Activated T-helper 1 cell treated with Interleukin-2 at 50 U/mL for 16 hours (primary cell): ENCODE data around the gene RGS13.

ENCODE experiments used
- DNase-seq: peaks from one replicate; pipeline ENCODE4 v3.0.0-alpha.2; 2020; ENCODE audit warnings: low read depth

RGS13 gene

GRCh38 chr1:192635939-192636338 is at the start of gene RGS13:
Gene RGS13, plus strand, starts transcription at chr1:192636147. Its CDS starts 8,188 bp downstream, at chr1:192644335.
- DNase-seq, result no peak

- no peak for DNase-seq
Measured at GRCh38 chr1:192587386-192588266, 48.3 kb upstream of the RGS13 start.

- DNase-seq, result no peak
Measured at GRCh38 chr1:192588546-192588945, 47.4 kb upstream of the RGS13 start.

- DNase-seq, result no peak
Measured at GRCh38 chr1:192589813-192590212, 46.1 kb upstream of the RGS13 start.

- no peak for DNase-seq
Measured at GRCh38 chr1:192592517-192592916, 43.4 kb upstream of the RGS13 start.

- DNase-seq, result no peak
Measured at GRCh38 chr1:192592981-192593708, 42.8 kb upstream of the RGS13 start.

GRCh38 chr1:192595299-192595698 is 40.6 kb upstream of the RGS13 start:
- DNase-seq, result no peak

- DNase-seq, result no peak
Measured at GRCh38 chr1:192598589-192598988, 37.4 kb upstream of the RGS13 start.

GRCh38 chr1:192600275-192600674 is 35.7 kb upstream of the RGS13 start:
- no peak for DNase-seq

- no peak for DNase-seq
Measured at GRCh38 chr1:192601143-192601542, 34.8 kb upstream of the RGS13 start.

GRCh38 chr1:192601567-192601966 is 34.4 kb upstream of the RGS13 start:
- no peak for DNase-seq

GRCh38 chr1:192602757-192603156 is 33.2 kb upstream of the RGS13 start:
- no peak for DNase-seq

- no peak for DNase-seq
Measured at GRCh38 chr1:192603218-192603787, 32.6 kb upstream of the RGS13 start.

GRCh38 chr1:192604979-192605620 is 30.8 kb upstream of the RGS13 start:
- DNase-seq, result no peak

GRCh38 chr1:192608671-192609070 is 27.3 kb upstream of the RGS13 start:
- DNase-seq, result no peak

- DNase-seq, result peak; percentile 11
Measured at GRCh38 chr1:192609110-192610079, 26.6 kb upstream of the RGS13 start.

- DNase-seq, result no peak
Measured at GRCh38 chr1:192610112-192610889, 25.6 kb upstream of the RGS13 start.

GRCh38 chr1:192615055-192615454 is 20.9 kb upstream of the RGS13 start:
- DNase-seq, result no peak

- no peak for DNase-seq
Measured at GRCh38 chr1:192620071-192620635, 15.8 kb upstream of the RGS13 start.
